NCI-H510A treated with DMSO at 0.1 percent for 48 hours (cell line): ENCODE results near the gene DGCR8.

Experiments used
- DNase-seq: peaks from one replicate; lab custom pipeline; 2025; lab: John Stamatoyannopoulos, UW

DGCR8 gene

DNA sequence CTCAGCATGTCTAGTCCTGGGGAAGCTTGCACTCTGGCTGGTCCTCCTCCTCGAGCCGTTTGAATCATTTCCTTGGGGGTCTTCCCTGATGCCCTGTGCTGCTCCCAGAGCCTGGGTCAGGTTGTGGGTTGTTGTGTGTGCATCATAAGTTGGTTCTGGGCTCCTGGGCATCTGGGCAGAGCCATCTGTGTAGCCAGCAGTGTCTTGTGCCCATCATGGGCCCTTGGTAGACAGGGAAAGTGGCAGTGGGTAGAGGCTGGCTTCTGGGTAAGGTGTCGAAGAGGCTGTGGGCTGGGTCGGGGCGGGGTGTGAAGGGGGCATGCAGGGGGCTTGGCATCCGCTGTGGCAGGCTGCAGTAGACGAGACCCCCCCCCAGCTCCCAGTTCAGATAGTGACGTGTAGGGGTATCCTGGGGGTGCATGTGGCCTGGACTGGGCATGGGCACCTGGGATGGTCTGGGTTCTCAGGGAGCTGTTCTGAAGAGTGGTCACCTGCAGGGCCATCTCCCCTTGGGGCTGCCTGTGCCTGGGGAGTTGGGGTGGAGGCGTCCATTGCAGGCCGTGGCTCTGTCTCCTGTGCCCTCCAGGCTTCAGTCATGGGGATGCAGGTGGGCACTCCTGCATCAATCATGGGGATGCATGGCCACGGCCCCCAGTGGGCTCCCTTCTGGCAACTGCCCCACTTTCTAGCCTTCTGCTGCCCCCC, 44.2 kb downstream of the DGCR8 start:
- no peak for DNase-seq

DNA sequence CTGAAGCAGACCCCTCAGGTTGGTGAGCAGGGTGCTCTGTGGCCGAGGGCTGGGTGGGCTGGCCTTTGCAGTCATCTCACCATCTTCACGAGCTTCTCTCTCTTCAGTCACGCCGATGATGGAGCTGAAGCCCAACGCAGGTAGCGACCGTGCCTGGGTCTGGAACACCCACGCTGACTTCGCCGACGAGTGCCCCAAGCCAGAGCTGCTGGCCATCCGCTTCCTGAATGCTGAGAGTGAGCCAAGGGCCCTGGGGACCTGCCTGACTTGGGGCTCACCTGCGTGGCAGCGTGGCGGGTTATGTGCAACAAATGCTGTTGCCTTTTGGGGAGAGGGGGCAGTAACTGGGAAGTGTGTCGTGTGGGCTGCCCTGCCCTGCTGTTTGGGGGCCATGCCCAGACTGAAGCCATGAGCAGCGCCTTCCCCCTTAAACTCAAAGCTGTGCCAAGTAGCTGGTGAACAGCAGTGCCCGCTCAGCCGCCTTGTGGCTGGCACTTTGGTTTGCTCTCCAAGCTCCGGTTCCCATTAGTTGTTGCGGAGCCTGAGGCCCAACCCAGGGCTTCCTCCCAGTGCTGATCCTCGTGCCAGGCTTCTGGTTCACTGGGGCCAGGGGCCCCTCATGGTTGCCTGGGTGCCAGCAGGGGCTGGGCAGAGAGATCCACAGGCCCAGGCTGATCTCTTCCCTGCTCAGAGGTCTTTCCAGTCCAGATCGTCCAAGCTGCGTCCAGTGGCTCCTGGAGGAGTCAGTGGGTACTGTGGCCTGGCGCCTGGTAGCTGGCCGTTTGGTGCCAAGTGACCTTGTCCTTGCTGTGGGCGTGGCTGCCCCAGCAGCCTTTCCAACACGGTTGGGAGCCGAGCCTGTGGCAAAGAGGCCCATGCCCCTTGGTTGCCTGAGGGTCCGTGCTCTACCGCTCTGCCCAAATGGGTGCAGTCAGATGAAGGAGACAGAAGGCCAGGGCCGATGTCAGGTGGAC, 45.4 kb downstream of the DGCR8 start:
- no peak for DNase-seq

DNA sequence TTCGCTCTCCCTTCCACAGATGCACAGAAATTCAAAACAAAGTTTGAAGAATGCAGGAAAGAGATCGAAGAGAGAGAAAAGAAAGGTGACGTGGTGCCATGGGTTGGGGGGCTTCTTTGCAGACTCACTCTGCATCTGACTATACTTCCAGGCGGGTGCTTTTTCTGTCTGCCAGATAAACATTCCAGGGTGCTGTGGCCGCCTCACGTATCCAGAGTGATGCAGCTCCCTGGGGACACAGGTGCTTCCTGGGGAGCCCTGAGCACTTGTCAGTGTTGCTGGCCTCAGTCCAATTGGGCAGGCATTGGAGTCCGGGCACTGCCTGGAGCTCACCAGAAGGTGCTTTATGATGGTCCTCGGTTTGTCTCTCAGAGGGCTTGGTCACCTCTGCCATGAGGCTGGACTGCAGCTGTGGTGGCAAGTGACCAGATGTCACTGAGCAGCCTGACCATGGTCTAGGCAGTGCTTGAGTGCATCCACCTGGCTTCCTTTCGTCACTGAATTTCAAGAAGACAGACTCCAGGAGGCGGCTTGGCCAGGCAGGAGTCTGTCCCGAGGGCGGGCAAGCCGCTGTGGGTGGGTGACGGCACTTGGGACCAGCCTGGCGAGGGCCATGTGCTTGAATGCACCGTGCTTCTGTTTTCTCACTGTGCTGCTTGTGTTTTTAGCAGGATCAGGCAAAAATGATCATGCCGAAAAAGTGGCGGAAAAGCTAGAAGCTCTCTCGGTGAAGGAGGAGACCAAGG, 46.4 kb downstream of the DGCR8 start:
- no peak for DNase-seq

DNA sequence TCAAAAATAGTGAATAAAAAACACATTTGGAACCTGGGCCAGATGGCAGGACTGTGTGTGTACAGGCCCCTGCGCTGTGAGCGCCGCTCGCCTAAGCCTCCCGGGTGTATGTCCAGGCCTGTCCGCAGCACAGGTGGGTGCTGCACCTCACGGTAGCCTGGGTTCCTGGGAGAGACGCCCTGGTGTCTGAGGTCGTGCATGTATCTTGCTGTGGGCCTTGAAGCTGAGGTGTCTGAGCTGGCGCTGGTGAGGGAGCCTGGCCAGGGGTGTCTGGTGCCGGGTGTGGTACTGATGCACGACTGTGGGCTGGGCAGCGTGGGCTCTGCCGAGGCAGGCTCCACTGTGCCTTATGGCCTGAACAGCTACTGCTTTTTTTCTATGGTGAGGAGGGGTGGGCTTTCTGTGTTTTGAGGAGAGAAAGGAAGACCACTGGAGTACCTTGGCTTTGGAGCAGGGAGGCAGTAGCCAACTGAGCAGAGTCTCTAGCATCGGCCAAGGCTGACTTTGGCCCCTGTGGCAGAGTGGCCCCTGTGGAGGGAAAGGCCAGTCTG, 47.4 kb downstream of the DGCR8 start:
- no peak for DNase-seq

DNA sequence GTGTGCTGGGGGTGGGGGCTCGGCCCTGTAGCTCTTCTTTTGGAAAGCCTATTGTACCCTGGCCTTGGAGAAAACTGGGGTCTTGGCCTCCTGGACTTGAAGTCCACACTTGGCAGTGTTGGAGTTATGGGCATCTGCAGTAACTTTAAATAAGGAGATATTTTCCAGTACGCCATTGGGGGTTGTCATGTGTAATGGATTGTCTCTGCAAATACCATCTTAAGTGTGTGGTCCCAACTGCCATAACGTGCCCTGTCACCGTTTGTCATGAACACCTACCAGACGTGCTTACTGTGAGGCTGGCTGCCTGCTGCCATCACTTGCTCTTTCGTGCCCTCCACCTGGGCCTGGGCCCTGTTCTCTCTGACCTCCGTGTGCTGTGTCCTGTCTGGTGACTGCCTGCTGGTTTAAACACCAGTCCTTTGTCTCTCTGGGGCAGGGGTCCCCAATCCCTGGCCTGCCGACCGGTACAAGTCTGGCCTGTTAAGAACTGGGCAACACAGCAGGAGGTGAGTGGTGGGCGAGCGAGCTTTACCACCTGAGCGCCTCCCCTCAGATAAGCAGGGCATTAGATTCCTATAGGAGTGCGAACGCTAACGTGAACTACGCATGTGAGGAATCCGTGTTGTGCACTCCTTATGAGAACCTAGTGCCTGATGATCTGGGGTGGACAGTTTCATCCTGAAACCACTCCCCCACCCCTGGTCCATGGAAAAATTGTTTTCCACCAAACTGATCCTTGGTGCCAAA, 48.0 kb downstream of the DGCR8 start:
- no peak for DNase-seq

DNA sequence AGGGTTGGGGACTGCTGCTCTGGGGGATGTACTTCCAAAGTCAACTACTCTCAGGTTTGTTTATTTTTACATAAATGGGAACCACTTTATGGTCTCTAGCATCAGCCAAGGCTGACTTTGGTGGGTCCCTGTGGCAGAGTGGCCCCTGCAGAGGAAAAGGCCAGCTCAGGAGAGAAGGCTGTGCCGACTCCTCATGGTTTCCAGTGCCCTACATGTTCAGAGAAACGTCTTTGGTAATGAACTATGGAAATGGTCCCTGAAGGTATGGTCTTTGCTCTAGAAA, 48.5 kb downstream of the DGCR8 start:
- DNase-seq, result no peak

DNA sequence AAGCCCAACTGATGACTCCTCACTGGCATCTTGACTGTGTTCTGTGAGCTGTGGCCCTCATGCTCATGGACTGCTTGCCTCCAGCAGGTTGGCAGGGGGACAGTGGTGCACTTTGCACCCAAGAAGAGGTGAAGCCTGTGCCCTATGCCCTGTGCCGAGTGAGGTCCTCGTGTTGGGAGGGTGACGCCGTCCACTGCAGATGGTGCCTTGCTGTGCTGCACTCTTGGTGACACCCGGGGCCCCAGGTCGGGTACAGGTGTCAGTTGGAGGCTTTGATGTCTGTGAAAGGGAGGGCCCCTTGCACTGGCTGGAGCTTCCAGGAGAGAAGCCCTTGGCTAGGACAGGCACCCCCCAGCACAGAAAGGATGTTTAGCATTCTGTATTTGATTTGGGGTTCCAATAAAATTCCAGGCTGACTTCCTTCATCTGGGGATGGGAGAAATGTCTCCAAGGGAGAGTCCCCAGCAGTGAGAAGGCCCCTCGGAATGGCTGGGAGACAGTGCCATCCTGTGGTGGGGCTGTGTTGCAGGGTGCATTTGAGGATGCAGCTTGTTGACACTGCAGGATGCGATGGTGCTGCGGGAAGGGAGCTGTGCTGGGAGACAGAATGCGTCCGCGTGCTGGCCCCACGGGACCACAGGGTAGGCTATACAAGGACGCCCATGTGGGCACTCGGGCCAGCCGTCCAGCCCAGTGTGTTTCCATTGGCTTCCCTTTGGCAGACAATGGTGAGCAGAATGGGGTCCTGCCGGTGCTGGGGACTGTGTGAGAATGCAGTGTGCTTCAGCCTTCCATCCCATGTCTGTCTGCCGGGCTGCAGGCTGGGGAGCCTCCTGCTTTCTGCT, 49.1 kb downstream of the DGCR8 start:
- no peak for DNase-seq

DNA sequence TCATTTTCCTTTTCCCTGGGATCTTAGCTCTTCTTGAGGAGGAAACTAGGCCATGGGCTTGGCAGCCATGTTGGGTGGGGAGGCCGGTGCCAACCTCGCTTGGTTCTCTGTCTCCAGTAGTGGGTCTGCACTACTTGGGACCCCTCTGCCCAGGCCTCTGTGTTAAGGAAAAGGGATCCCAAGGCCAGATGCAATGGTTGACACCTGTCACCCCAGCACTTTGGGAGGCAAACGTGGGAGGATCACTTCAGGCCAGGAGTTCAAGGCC, 49.6 kb downstream of the DGCR8 start:
- no peak for DNase-seq

DNA sequence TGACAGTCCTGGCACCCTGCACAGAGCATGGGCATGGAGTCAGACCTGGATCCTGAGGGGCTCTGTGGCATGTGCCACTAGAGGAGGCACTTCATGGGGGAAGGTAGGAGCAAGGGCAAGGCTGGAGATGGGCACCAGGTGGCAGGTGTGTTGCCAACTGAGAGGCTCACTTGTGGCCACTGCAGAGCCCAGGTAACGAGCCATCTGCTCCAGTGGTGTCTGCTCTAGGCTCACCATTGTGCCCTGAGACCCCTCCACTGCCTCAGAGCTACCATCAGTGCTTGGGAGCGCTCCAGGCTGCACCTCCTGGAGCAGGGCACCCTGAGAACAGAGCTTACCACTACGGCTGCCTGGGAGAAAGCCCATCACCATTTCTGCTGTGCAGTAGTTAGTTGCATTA, 50.3 kb downstream of the DGCR8 start:
- no peak for DNase-seq

DNA sequence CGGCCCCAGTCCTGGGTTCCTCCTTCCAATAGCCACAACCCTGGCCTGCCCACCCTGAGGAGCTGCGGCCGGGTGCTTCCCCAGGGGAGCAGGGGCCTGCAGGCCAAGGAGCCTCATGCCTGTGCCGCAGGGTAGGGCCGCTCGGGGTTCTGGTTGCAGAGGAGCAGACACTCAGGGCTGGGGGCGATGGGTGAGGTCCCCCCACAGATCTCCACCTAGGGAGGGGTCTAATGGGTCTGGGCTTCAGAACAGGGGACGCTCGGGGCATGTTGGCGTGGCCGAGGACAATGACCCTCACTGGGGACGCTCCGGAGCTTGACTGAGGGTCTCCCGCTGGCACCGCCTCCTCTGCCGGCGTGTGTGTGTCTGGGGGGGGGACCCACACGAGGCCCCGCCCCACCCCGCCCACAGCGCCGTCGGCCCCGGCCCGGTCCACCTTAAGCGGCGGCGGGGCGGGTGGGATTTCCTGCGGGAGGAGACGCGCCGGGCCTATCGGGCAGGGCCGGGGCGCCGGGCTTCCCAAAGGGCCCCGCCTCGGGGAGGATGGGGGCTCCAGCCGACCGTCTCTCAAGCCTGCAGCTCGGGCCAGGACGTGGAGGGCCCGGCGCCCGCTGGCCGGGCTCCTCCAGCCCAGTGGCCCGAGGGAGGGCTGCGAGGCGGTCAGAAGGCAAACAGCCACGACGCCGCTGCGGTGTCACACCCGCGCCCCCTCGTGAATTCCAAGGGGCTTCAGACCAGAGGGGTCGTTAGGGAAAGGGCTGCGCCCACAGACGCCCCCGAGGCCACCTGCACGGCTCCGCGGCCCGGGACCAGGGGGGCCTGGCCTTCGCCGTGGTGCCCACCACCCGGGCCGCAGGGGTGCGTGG, 50.9 kb downstream of the DGCR8 start:
- DNase-seq, result no peak

DNA sequence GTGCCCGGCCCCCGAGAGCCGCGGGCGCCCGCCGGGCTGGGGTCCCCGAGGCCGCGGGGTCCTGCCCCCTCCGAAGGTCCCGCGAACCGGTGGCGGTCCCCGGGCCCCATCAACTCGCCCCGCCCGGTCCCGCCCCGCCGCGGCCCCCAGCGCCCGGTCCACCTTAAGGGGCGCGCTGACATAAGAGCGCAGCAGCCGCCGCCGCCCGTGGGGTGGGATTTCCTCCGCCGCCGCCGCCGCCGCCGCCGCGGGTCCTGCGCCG, 51.5 kb downstream of the DGCR8 start, which contains the start of gene ZDHHC8:
TSS of gene ZDHHC8 (plus strand) at position 208 of the 262 bp plus-strand sequence. CDS start 144 bp downstream, outside the sequence.
- DNase-seq, result no peak

DNA sequence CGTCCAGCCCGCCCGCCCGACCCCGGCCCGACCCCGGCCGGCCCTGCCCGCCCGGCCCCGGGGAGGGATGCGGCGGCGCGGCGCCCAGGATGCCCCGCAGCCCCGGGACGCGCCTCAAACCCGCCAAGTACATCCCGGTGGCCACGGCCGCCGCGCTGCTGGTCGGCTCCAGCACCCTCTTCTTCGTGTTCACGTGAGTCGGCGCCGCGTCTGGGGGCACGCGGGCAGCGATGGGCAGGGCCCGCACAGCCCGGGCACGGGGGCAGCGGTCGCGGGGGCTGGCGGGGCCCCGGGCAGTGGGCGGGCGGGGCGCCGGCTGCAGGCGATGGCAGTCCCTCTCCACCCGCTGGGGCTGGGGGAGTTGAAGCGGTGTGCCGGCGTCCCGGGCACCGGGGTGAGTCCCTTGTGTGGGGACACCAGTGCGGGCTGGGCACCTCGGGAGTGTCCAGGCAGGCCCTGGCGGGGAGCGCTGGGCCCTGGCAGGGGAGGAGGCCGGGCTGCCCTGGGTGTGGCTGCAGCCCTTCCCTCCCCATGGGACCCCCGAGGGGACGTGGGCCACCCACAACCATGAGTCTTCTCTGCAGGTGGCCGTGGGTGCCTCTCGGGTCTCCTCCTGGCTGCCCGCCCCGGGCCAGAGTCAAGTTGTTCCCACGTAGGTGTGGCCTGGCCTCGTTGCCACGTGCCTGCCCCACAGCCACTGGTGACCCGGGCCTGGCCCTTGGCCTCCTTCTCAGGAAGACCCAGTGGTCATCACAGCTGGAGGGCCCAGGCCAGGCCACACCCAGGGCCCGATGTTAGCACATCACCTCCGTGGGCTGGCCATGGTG, 52.0 kb downstream of the DGCR8 start:
- DNase-seq, result no peak

DNA sequence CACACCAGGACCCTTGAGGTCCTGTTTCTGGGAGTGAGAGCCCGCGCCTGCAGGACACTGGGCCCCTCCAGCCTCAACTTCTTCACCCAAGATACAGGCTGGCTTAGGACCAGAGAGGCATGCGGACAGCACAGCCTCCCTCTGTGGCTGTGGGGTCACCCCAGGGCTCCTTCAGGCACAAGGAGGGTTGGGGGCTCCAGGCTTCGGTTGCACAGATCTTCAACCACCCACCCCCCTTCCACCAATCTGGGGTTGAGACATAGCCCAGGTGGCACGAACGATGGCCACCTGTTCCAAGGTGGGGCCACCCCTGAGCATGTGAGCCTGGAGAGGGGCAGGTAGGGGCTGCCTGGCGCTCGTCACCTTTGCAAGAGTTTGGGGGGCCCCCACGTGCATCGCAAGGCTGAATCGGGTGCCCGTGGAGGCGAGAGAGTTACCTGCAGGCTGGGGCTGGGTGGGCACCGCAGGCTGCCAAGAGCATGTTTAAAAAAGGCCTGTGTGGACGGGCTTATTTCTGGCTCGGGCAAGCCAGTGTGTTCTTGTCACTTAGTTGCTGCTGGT, 52.7 kb downstream of the DGCR8 start:
- DNase-seq, result no peak

DNA sequence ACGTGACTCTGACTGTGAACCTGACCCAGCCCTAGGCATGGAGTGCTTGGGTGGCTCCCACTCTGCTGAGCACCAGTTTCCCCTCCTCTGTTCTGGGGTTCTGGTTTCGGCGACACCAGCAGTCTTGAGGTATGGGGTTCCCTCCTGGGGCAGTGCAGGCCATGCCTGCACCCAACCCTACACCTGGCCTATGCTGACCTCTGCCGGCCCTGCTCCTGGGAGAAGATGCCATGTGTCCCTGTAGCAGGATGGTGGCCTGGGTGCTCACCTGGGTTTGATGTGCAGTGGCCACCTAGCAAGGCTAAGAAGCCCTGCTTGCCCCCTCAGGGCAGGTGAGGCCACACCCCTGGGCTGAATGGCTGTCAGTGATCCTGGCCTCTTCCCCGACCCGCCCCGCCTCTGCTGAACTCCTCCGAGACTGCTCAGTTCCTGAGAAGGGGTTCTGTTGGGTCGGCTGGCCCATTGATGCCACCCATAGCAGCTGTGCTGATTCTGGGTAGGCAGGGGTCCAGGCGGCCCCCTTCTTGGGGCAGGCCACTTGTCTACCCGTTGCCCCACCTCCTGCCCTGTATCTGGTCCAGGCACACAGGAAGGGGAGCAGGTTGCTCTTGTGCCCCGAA, 54.0 kb downstream of the DGCR8 start:
- DNase-seq, result no peak

DNA sequence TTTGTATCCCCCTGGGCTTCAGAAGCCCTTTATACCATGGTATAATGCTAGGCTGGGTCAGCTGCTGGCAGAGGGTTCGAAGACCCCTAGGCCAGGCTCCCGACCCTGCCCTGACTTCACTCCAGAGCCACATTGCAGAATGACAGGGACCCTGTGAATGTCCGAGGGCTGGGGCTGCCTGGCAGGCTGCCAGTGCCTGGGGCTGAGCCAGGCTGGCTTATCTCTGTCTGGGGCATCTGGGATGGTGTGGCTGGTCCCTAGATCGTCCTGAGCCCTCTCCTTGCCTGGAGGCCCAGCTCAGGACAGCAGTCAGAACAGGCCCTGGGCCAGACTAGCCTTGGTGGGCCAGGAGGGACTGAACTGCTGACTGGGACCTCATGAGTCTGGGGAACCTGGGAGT, 55.2 kb downstream of the DGCR8 start:
- DNase-seq, result no peak

DNA sequence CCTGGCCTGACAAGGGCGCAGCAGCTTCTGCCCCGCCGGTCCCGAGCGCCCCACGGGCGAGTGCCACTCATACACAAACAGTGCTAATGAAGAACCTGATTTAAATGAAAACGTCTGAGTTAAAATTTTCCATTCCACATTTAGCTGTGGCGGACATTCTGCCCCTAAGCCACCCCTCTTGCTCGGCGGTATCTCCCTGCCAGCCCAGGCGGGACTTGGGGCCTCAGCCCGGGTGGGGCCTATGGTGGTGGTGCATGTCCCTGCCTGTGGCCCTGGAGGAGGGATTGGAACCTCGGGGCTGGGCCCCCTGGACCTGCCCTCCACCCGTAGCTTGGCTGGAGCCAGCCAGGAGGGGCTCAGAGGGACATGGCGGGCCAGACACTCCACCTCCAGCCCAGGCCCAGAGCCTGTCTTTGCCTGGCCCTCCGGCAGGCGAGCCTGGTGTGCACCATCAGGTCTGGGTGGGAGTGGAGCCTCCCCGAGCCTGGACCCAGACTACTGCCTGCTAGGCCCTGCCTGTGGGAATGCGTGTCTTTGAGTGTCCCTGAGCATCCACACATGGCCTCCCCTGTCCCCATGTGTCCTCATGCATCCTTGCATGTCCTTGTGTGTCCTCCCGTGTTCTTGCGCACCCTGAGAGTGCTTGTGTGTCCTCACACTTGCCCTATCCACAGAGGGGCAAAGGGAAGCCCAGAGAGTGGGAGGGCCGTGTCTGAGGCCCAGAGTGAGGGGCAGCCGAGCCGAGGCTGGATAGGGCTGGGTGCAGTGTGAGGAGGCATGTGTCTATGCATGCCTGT, 56.0 kb downstream of the DGCR8 start:
- no peak for DNase-seq

DNA sequence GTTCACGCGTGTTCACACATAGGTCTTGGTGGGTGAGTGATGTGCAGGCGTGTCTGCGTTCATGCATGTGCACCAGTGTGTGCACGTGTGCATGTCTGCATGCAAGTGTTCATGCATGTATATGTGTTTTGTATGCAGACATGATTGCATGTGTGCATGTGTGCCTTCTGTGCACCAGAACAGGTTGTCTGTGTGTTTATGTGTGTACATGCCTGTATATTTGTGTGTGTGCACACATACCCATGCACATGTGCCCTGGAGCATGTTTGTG, 56.5 kb downstream of the DGCR8 start:
- DNase-seq, result no peak

DNA sequence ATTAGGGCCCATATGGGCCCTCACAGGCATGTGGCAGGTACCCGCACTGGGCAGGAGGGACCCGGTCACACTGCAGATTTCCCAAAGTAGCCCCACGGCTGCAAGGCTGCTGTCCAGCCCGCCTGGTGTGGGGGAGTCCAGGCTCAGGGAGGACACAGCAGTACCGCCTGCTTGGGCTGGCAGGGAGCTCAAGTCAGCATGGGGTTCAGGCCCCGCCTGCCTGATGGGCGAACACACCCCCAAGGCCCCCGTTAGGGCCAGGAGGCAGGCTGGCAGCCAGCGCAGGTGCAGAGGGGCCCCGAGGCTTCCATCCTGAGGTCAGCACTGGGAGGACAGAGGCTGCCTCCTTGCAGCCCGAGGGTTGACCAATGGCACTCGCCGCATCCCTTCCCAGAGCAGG, 57.1 kb downstream of the DGCR8 start:
- DNase-seq, result no peak
